ENCODE data around the gene ATXN2. TPM values are rescaled to one million over a fixed set of nuclear protein-coding genes. Genes with fewer than 3 reads are reported as not detected.

The ATXN2 gene
- total and polyA plus RNA-seq, 9 of the 15 experiments (the other 6 are each of a cell fraction or from before 2014, with no cell fraction given): 16.8 to 67.8 (median 29.3) TPM

GRCh38 chr12:111418594-111418880, 180.6 kb downstream of the ATXN2 start:
- FAIRE-seq (no peak), ATAC-seq (no peak), DNase-seq (ENCODE audit: extremely low read depth in 1 of 4, low spot score in 3 of 4) (no peak)
- Histone ChIP-seq H3K27ac (ENCODE audit: extremely low read depth, low read depth, low read length) (no peak overlapping the region), H3K9ac (ENCODE audit: insufficient read depth in 1 of 2, low read depth in 2 of 2, low read length in 2 of 2) (no peak overlapping the region), H3K9me1 (ENCODE audit: control insufficient read depth, insufficient read depth, low read length) (peaks cover 13% of the 10 kb centered on the region), H4K20me1 (replicated peaks; ENCODE audit: control insufficient read depth, insufficient read depth, low read length) (peaks cover 35% of the 10 kb centered on the region), H3K27me3 (ENCODE audit: control insufficient read depth in 2 of 2, insufficient read depth in 2 of 2, low read length in 2 of 2) (no peaks in the 10 kb centered on the region), H3K9me3 (replicated peaks; ENCODE audit: control insufficient read depth, insufficient read depth, low read depth, low read length) (no peaks in the 10 kb centered on the region), H3K79me2 (ENCODE audit: control insufficient read depth, insufficient read depth, low read length) (peaks cover 91% of the 10 kb centered on the region), H3K4me2 (ENCODE audit: insufficient read depth, low read length) (no peak overlapping the region), H3K4me3 (no peak overlapping the region), H2AFZ (ENCODE audit: low read depth, low read length) (no peak overlapping the region), H3K4me1 (replicated peaks in 1 of 2; ENCODE audit: control insufficient read depth in 2 of 2, insufficient read depth in 2 of 2, low read length in 2 of 2) (peaks cover 8 to 11% of the 10 kb centered on the region in 2 experiments), H3K36me3 (ENCODE audit: control insufficient read depth, insufficient read depth, low read length) (peaks cover 84% of the 10 kb centered on the region)
- 96% methylated on average over 22 of the region's 30 CpGs for WGBS (ENCODE audit: insufficient coverage, low coverage, missing lambda C conversion rate)
- CTCF ChIA-PET (ENCODE audit: low intra/inter-chr PET ratio): no interaction called here
- intact Hi-C loops (cut with micrococcal nuclease) (no loop called here), in situ Hi-C loops (cut with MboI) (no loop called here)
- no TSS peak for BruUV-seq (replicated peaks)
- POLR2A ChIA-PET: interaction anchor here (1.1 kb wide), 1 partner anchor 10 kb away, joined by 4 read pairs; no protein-coding TSS in a partner anchor
- TF ChIP-seq ARID2 (IDR thresholded peaks at IDR 0.05): no peak
- TF ChIP-seq ATF2 (CRISPR knock-in tag; IDR thresholded peaks at IDR 0.05): no peak
- TF ChIP-seq ZNF57 (CRISPR knock-in tag; IDR thresholded peaks at IDR 0.05): no peak
- no peak for TF ChIP-seq RFX5 (IDR thresholded peaks at IDR 0.05; ENCODE audit: low read depth, low read length)
- TF ChIP-seq LARP7 (IDR thresholded peaks at IDR 0.05): no peak
- TF ChIP-seq BRD4 (IDR thresholded peaks at IDR 0.05): no peak
- TF ChIP-seq MITF (IDR thresholded peaks at IDR 0.05): no peak
- no peak for TF ChIP-seq MTA1 (IDR thresholded peaks at IDR 0.05; ENCODE audit: borderline replicate concordance)
- TF ChIP-seq GABPB1 (CRISPR knock-in tag; IDR thresholded peaks at IDR 0.05): no peak
- TF ChIP-seq RERE (CRISPR knock-in tag; IDR thresholded peaks at IDR 0.05; ENCODE audit: borderline replicate concordance): no peak
- TF ChIP-seq, protein P1, sequence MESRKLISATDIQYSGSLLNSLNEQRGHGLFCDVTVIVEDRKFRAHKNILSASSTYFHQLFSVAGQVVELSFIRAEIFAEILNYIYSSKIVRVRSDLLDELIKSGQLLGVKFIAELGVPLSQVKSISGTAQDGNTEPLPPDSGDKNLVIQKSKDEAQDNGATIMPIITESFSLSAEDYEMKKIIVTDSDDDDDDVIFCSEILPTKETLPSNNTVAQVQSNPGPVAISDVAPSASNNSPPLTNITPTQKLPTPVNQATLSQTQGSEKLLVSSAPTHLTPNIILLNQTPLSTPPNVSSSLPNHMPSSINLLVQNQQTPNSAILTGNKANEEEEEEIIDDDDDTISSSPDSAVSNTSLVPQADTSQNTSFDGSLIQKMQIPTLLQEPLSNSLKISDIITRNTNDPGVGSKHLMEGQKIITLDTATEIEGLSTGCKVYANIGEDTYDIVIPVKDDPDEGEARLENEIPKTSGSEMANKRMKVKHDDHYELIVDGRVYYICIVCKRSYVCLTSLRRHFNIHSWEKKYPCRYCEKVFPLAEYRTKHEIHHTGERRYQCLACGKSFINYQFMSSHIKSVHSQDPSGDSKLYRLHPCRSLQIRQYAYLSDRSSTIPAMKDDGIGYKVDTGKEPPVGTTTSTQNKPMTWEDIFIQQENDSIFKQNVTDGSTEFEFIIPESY (CRISPR knock-in tag; IDR thresholded peaks at IDR 0.05): 0 out of 2 replicates have a peak, but pooled peaks have one; percentile 5
- TF ChIP-seq PHB (CRISPR knock-in tag; IDR thresholded peaks at IDR 0.05): no peak
- no peak for TF ChIP-seq ADNP (tag; IDR thresholded peaks at IDR 0.05)
- TF ChIP-seq RBM39 (optimal IDR thresholded peaks at IDR 0.05; ENCODE audit: low read depth, low read length): no peak
- no peak for TF ChIP-seq GATA2 (CRISPR knock-in tag; IDR thresholded peaks at IDR 0.05)

Measured in K562 (cell line).